GM18951 (cell line): Measurements from ENCODE around the gene VEGFD.

Experiments
- POLR2A ChIP-seq: IDR thresholded peaks from 4 replicates; pipeline ENCODE4 v1.6.1; 2011; ENCODE audit warnings: mild to moderate bottlenecking; ENCODE audit not compliant: insufficient read length, insufficient read depth; ENCODE audit errors: extremely low read depth
- in situ Hi-C: fragments of 300-500 bp; cut with MboI; formaldehyde crosslinking; loops from one replicate; pipeline ENCODE4 v1.12.0; 2022; ENCODE audit warnings: low sequenced_read_pairs, mixed read lengths, inconsistent platforms; ENCODE audit not compliant: unreplicated experiment

Gene VEGFD

GRCh38 chrX:15340867-15341266, 43.3 kb downstream of the VEGFD start:
- TF ChIP-seq POLR2A = no peak
- in situ Hi-C loops = loop anchor here (10.0 kb wide), 1 partner anchor 124 kb away; no protein-coding TSS in a partner anchor

GRCh38 chrX:15336023-15336413, 48.2 kb downstream of the VEGFD start:
- in situ Hi-C loops = no loop called here
- no peak for TF ChIP-seq POLR2A

GRCh38 chrX:15335135-15336022, 48.8 kb downstream of the VEGFD start, which contains the start of gene PIGA:
Gene PIGA (minus strand): TSS chrX:15335523. CDS start chrX:15331930, 3,593 bp downstream.
- in situ Hi-C loops = no loop called here
- peak; percentile 68 for TF ChIP-seq POLR2A

GRCh38 chrX:15334561-15334960, 49.7 kb downstream of the VEGFD start:
- in situ Hi-C loops = no loop called here
- TF ChIP-seq POLR2A = no peak

GRCh38 chrX:15328821-15329220, 55.4 kb downstream of the VEGFD start:
- in situ Hi-C loops = no loop called here
- TF ChIP-seq POLR2A = no peak

- in situ Hi-C loops = no loop called here
Measured at GRCh38 chrX:15328131-15328530, 56.1 kb downstream of the VEGFD start.

GRCh38 chrX:15322472-15322871, 61.7 kb downstream of the VEGFD start:
- in situ Hi-C loops = no loop called here
- TF ChIP-seq POLR2A = no peak

More at GRCh38 chrX:15328131-15328530, 56.1 kb downstream of the VEGFD start:
- TF ChIP-seq POLR2A = no peak

GRCh38 chrX:15322072-15322471, 62.1 kb downstream of the VEGFD start:
- in situ Hi-C loops = no loop called here
- no peak for TF ChIP-seq POLR2A

GRCh38 chrX:15321447-15321846, 62.8 kb downstream of the VEGFD start:
- TF ChIP-seq POLR2A = no peak
- in situ Hi-C loops = no loop called here

- TF ChIP-seq POLR2A = no peak
- in situ Hi-C loops = no loop called here
Measured at GRCh38 chrX:15320297-15320696, 63.9 kb downstream of the VEGFD start.

- in situ Hi-C loops = no loop called here
Measured at GRCh38 chrX:15319075-15319474, 65.1 kb downstream of the VEGFD start.

GRCh38 chrX:15315509-15315908, 68.7 kb downstream of the VEGFD start, which contains the start of gene ASB11:
Gene ASB11 (minus strand): TSS chrX:15315640. CDS start chrX:15315605, 35 bp downstream.
- no peak for TF ChIP-seq POLR2A
- in situ Hi-C loops = no loop called here

More at GRCh38 chrX:15319075-15319474, 65.1 kb downstream of the VEGFD start:
- TF ChIP-seq POLR2A = no peak

GRCh38 chrX:15314472-15314871, 69.7 kb downstream of the VEGFD start:
- TF ChIP-seq POLR2A = no peak
- in situ Hi-C loops = no loop called here

- in situ Hi-C loops = no loop called here
- no peak for TF ChIP-seq POLR2A
Measured at GRCh38 chrX:15311119-15311518, 73.1 kb downstream of the VEGFD start.
